ENCODE measurements around the gene PARVB.

PARVB gene

GRCh38 chr22:44111562-44112155 lies 87.6 kb downstream of the PARVB start:
- no peak for DNase-seq

DNA sequence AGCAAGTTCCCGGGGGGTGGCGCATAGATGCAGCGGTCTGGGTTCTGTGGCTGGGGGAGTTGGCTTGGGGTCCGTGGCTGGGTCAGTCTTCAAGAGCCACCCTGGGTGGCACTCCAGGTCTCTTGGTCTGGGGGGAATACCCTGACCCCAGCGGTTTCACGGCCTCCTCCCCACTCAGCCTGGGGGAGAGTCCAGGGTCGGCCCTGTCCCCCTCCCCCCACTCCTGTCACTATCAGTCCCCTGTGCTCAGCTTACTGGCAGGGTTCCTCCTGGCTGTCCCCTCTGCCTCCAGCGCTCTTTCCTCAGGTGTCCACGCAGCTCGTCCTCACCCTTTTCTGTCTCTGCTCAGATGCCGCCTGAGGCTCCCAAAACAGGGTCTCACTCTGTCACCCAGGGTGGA lies 88.1 kb downstream of the PARVB start:
- DNase-seq: no peak

- DNase-seq: no peak
Observed at GRCh38 chr22:44116331-44116730, 92.2 kb downstream of the PARVB start.

GRCh38 chr22:44116755-44117684 lies 92.9 kb downstream of the PARVB start:
- no peak for DNase-seq

DNA sequence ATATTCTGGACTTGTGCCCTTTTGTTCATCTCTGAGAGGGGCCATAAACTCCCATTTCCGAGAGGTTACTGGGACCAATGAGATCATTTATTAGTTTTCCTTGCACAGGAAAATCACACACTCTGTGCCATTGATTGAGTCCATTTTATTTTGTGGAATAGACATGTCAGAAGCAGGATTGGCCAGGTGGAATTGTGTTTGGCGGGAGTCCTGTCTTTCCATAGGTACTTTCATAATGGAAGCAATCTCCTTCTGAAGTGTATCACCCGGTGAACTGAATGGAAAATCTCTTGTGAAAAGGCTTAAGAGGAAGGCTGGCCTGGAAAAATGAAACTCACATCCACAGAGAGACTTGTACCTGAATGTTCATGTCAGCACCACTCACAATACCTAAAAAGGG lies 93.6 kb downstream of the PARVB start:
- DNase-seq: no peak

DNA sequence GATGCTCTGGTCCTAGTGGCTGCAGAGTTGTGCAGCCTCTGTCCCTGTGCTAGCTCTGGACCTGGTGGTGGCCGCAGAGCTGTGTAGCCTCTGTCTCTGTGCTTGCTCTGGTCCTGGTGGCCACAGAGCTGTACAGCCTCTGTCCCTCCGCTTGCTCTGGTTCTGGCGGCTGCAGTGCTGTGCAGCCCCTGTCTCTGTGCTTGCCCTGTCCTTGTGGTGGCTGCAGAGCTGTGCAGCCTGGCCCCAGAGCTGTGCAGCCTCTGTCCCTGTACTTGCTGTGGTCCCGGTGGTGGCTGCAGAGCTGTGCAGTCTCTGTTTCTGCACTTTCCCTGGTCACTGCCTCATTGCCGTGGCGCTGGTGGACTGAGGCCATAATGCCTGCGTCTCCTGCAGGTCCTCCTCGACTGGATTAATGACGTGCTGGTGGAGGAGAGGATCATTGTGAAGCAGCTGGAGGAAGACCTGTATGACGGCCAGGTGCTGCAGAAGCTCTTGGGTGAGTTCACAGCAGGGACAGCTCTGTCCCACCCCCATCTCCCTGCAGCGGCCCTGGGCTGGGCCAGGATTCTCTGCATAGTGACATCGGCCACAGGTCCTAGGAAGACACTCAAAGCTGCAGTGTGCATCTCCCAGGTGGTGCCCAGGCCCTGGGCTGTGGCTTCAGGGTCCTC lies 94.7 kb downstream of the PARVB start:
- DNase-seq: no peak

DNA sequence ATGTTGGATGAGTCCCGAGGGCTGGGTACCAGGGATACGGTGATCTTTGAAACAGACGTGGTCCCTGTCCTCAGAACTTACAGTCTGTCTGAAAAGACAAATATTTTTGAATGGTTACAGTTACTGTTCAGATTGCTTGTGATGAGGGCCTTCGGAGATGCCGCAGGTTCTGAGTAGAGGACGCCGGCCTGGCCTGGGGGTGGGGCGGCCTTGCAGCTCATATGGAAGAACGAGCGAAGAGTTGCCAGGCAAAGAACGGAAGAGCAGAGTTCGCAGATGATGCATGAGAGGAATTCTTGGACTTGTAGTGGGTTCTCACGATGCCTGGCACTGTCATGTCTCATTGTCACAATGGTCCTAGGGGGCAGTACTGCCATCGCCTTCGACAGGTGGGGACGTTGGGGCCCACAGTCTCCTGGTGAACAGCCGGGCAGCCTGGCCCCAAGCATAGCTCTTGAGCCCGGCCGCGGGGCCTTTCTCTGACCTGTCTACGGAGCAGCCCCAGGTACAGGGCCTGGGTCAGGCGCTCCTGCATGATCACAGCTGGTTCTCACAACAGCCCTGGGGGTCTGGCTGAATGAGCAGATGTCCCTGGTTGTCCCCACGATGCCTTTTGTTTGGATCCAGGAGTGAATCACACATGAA lies 95.7 kb downstream of the PARVB start:
- DNase-seq: no peak

DNA sequence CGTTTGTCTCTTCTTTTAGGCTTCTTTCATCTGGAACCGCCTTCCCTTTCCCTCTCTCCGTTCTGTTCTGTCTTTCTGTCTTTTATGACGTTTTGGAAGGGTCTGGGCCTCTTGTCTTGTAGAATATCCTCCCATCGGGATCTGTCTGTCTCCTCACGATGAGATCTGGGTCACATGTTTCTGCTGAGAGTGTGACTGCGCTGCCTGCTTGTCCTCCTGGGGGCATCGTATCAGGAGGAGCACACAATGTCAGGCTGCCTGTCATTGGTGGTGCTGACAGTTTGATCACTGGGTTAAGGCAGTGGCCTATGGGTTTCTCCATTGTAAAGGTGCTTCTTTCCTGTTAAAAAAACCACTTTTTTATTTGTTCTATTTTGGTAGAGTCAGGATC lies 96.2 kb downstream of the PARVB start:
- no peak for DNase-seq

DNA sequence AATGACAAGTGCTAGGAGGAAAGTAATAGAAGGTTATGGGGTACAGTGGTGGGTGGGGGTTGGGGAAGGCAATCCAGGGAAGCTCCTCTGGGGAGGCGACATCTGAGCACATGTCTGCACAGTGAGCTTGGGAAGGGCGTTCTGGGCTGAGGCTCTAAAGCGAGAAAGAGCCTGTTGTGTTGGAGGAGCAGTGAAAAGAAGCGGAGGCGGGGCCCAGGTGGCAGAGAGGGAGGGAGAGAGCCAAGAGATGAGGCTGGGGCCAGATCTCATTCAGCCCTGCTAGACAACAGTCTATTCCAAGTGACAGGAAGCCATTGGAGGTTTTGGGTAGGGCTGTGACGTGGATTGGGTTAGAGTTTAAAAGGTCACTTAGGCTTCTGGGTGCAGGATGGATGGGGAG lies 101.3 kb downstream of the PARVB start:
- DNase-seq: no peak

DNA sequence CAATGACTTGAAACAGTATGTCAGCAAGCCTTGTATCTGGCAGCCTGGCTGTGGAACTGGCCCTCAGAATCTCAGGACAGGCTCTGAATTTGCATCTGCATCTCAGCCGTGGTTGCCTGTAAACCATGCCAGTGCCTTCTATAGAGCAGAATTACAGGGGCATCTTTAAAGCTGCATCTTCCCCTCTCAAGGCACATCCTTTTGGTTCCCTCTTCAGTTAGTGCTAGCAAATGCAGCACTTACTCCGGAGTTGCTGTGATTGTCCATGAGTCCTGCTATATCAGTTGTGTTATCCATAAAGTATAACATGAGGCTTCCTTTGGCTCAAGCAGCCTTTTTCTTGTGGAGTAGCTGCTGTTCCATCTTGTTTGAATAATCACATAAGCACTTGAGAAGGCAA lies 102.7 kb downstream of the PARVB start:
- no peak for DNase-seq

DNA sequence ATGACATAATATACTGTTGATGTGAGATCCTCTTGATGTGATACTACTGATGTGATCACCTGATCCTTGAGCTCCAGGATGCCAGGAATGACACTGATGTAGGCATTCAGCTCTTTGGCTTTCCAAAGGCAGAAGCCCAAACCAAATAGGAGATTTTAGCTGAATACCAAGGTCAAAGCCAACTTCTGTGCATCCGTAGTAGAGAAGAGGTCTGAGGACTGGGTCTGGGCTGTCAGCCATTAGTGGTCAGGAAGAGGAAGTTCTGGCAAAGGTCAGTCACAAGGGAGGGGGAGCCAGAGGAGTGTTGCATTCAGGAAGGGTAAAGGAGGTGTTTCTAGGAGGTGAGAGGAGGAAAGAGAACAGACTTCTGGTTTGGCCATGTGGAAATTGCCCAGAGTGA lies 103.3 kb downstream of the PARVB start:
- DNase-seq: no peak

DNA sequence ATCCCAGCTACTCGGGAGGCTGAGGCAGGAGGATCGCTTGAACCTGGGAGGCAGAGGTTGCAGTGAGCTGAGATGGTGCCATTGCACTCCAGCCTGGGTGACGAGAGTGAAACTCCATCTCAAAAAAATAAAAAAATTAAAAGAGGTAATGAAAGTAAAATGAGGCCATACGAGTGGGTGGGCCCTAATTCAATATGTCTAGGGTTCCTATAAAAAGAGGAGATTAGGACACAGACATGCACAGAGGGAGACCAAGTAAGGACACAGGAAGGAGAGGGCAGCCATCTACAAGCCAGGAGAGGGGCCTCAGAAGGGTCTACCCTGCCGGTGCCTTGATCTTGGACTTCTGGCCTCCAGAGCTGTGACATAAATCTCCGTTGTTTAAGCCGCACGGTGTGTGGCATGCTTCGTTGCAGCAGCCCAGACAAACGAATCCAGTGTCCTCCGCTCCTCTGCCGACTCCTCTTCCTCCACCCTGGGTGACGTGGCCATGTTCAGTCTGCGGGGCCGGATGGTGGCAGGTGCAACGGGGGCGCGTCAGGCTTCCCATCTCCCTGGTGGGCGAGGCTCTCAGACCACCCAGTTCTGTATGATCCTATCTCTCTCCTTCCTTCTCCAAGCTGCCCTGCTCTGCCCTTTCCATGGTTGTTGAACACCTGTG lies 105.0 kb downstream of the PARVB start:
- no peak for DNase-seq

DNA sequence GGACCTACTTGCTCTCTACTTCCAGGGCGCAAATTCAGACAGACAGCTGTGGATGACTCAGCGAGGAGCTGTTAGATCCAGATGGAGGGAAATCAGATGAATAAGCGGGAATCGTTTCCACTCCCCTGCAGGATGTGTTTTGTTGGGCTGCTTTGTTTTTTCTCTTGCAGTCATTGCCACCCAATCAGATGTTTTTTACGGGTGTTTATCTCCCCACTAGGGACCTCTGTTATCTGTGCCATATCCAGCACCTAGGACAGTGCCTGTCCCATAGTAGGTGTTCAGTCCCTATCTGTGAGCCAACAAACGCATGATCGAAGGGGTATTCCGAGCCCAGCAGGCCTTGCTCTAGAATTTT lies 105.5 kb downstream of the PARVB start:
- no peak for DNase-seq

DNA sequence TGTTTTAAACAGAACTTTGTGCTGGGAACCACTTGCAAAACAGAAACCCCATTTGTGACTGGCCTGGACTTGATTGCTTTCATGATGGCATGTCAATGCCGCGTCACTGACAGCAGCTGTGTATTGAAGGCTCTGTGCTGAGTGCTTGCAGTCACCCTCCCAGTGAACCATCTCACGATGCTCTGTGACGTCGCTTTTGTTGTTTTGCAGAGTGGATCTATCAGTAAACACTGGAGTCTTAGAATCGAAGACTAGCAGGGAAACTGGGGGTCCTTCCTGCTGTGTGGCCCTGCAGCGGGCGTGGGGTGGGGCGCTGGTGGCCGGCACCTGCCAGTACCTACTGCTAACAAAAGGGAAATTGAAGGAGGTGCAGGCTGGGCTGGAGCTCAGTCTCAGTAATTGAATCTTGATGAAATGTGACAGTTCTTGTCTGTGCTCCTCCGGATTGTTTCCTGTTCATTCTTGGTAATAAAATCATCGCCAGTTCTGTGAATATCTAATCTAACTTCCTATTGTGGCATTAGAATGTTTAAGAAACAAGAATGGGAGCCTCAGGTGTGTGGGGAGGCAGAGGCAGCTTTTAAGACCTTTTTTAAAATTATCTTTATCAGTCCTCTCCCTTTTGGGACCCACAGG lies 106.1 kb downstream of the PARVB start:
- DNase-seq: no peak

- no peak for DNase-seq
Observed at GRCh38 chr22:44131412-44131811, 107.3 kb downstream of the PARVB start.

- no peak for DNase-seq
Observed at GRCh38 chr22:44131989-44132685, 108.0 kb downstream of the PARVB start.

GRCh38 chr22:44132724-44133123 lies 108.6 kb downstream of the PARVB start:
- no peak for DNase-seq

- no peak for DNase-seq
Observed at GRCh38 chr22:44133161-44133560, 109.1 kb downstream of the PARVB start.

DNA sequence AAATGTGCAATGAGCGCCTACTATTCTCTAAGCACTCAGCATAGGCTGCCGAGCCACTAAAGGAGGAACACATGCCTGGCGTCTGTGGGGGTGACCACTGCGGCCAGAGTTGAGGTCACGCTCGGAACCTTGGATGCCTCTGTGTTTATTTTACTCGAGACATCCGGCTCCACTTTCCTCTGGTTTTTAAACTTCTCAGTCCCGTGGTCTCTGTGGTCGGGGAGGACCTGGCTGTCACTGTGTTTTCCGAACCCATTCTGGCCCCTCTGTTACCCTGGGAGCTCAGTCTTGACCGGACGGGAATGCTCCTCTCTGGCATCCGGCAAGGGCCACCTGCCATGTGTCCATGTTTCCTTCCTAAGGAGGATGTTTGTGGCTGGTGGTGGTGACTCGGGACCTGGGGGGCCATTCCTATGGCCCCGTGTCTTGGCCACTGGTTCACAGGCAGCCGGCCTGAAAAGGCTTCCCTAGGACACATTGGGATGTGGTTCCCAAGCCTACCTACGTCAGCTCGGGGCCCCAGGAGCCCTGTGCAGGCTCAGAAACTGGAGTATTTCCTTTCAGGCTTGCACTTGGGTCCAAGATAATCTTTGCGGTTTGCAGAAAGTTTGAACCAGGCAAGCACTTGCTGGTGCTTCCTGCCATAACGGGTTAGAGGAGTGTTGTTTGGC lies 109.9 kb downstream of the PARVB start:
- no peak for DNase-seq

DNA sequence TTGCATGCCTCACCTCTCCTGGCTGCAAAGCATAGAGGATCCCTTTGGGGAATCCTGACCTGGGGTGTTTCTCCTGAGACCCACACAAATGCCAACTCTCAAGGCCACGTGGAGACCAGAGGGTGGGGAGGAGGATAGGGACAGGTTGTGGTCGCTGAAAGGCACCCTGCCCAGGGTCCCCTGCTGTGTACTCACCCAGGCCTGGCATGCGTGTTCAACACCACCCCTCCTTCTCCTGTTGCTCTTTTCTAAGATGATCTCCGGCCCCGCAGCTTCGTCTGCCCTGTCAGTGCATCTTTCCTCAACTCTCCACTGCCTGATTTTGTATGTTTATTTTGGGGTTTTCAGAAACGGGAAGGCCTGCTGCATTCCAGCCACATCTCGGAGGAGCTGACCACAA lies 112.0 kb downstream of the PARVB start:
- DNase-seq: no peak

DNA sequence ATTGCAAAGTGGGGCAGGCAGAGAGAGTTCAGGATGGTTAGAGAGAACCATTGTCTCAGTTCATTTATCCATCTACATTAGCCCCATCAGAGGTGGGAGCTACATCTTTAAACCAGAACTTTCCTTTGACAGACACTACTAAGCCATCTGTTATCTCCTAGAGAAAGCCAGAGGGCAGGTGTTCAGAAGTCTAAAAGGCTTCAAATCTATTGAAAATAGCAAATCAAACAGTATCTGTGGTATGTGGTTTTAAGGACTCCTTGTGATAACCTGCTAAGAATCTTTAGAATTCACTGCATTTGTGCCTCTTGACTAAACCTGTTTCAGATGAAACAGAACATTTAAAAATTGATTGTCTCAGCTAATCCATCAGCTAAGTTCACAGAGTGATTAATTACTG lies 112.7 kb downstream of the PARVB start:
- DNase-seq: no peak

Measured in NCI-H2029 treated with DMSO at 0.1 percent for 48 hours (cell line).